ENCODE data around the gene RBBP8.

RBBP8 gene

GRCh38 chr18:23037646-23038045 lies 104.5 kb downstream of the RBBP8 start:
- no peak for TF ChIP-seq CTCF (IDR thresholded peaks at IDR 0.05; ENCODE audit: low read depth, low read length, missing control alignments)
- no peak for DNase-seq (ENCODE audit: extremely low read depth, low read depth)
- no peak overlapping the region for H3K4me3 ChIP-seq (replicated peaks; ENCODE audit: low read depth, low read length)

GRCh38 chr18:23038712-23039111 lies 105.6 kb downstream of the RBBP8 start:
- peak; percentile 91 for DNase-seq (ENCODE audit: extremely low read depth, low read depth)
- no peak for TF ChIP-seq CTCF (IDR thresholded peaks at IDR 0.05; ENCODE audit: low read depth, low read length, missing control alignments)
- H3K4me3 ChIP-seq (replicated peaks; ENCODE audit: low read depth, low read length), result no peak overlapping the region

GRCh38 chr18:23042133-23042532 lies 109.0 kb downstream of the RBBP8 start:
- DNase-seq (ENCODE audit: extremely low read depth, low read depth), result no peak
- H3K4me3 ChIP-seq (replicated peaks; ENCODE audit: low read depth, low read length), result no peak overlapping the region
- no peak for TF ChIP-seq CTCF (IDR thresholded peaks at IDR 0.05; ENCODE audit: low read depth, low read length, missing control alignments)

GRCh38 chr18:23043803-23044376 lies 110.8 kb downstream of the RBBP8 start:
- TF ChIP-seq CTCF (IDR thresholded peaks at IDR 0.05; ENCODE audit: low read depth, low read length, missing control alignments), result no peak
- DNase-seq (ENCODE audit: extremely low read depth, low read depth), result no peak
- H3K4me3 ChIP-seq (replicated peaks; ENCODE audit: low read depth, low read length), result no peak overlapping the region

GRCh38 chr18:23049698-23050373 lies 116.7 kb downstream of the RBBP8 start:
- H3K4me3 ChIP-seq (replicated peaks; ENCODE audit: low read depth, low read length), result no peak overlapping the region
- DNase-seq (ENCODE audit: extremely low read depth, low read depth), result no peak
- TF ChIP-seq CTCF (IDR thresholded peaks at IDR 0.05; ENCODE audit: low read depth, low read length, missing control alignments), result no peak

- TF ChIP-seq CTCF (IDR thresholded peaks at IDR 0.05; ENCODE audit: low read depth, low read length, missing control alignments), result peak; percentile 14
- no peak overlapping the region for H3K4me3 ChIP-seq (replicated peaks; ENCODE audit: low read depth, low read length)
- DNase-seq (ENCODE audit: extremely low read depth, low read depth), result no peak
These were observed 120.8 kb downstream of the RBBP8 start for GRCh38 chr18:23053776-23054457.

Data from HFF-Myc (cell line).